ENCODE measurements around the gene ALPP. TPM values are rescaled to one million over a fixed set of nuclear protein-coding genes. Genes with fewer than 3 reads are reported as not detected.
"Not testable (repeated sequence)": the region's sequence is repeated elsewhere in the genome, so short reads cannot be mapped to it uniquely, and the experiment has no call there.

Gene ALPP
- total and polyA plus RNA-seq, 2 experiments from 2014 or later, result not detected

DNA sequence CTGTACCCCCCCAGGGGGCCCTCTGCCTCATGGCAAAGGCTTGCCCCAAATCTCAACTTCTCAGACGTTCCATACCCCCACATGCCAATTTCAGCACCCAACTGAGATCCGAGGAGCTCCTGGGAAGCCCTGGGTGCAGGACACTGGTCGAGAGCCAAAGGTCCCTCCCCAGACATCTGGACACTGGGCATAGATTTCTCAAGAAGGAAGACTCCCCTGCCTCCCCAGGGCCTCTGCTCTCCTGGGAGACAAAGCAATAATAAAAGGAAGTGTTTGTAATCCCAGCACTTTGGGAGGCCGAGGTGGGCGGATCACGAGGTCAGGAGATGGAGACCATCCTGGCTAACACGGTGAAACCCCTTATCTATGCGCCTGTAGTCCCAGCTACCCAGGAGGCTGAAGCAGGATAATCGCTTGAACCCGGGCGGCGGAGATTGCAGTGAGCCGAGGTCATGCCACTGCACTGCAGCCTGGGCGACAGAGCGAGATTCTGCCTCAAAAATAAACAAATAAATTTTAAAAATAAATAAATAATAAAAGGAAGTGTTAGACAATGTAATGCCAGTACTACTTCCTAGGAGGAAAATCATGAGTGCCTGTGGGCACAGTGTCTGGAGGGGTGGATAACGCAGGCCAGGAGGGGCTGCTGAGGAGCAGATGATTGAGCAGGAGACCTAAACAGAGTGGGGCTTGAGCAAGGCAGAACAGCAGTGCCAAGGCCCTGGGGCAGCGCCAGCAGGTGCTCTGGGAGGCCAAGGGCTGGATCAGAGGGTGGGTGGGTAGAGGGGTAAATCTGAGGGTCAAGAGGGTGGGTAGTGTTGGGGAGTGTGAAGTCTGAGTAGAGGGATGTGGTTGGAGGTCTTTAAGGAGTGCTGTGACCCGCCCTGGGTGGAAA lies 4.0 kb downstream of the ALPP start:
- H3K27me3 ChIP-seq, result peaks cover 63% of the 10 kb centered on the region
- H3K4me3 ChIP-seq, result no peak overlapping the region
- H3K27ac ChIP-seq, result no peak overlapping the region
- peaks cover 7% of the 10 kb centered on the region for H3K4me1 ChIP-seq (ENCODE audit: low read depth)
- no peaks in the 10 kb centered on the region for H3K36me3 ChIP-seq
- TF ChIP-seq CTCF (IDR thresholded peaks at IDR 0.05; ENCODE audit: low read depth, low read length), result no peak
- H3K9me3 ChIP-seq (ENCODE audit: low read depth), result no peaks in the 10 kb centered on the region
- DNase-seq (ENCODE audit: low read depth in 1 of 2, low spot score in 1 of 2), result peak in 1 of 2 donors; percentile 11

DNA sequence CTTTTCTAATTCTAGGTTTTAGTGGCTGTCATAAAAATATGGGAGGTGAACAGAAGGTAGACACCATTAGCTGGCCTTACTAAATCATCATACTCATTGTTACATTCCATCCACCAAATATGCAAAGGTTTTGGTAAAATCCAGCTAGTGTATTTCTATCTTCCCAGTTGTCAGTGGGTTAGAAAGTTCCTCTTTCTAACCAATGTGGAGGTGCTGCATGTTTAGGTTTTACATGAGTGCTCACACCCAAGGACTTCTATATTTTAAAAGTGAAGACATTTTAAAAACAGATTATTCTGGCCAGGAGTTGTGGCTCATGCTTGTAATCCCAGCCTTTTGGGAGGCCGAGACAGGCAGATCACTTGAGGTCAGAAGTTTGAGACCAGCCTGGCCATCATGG lies 5.9 kb downstream of the ALPP start:
- H3K4me3 ChIP-seq, result no peak overlapping the region
- H3K27ac ChIP-seq, result no peak overlapping the region
- H3K36me3 ChIP-seq, result no peaks in the 10 kb centered on the region
- peaks cover 78% of the 10 kb centered on the region for H3K27me3 ChIP-seq
- peaks cover 7% of the 10 kb centered on the region for H3K4me1 ChIP-seq (ENCODE audit: low read depth)
- no peaks in the 10 kb centered on the region for H3K9me3 ChIP-seq (ENCODE audit: low read depth)
- no peak for DNase-seq (ENCODE audit: low read depth in 1 of 2, low spot score in 1 of 2)
- TF ChIP-seq CTCF (IDR thresholded peaks at IDR 0.05; ENCODE audit: low read depth, low read length), result no peak

DNA sequence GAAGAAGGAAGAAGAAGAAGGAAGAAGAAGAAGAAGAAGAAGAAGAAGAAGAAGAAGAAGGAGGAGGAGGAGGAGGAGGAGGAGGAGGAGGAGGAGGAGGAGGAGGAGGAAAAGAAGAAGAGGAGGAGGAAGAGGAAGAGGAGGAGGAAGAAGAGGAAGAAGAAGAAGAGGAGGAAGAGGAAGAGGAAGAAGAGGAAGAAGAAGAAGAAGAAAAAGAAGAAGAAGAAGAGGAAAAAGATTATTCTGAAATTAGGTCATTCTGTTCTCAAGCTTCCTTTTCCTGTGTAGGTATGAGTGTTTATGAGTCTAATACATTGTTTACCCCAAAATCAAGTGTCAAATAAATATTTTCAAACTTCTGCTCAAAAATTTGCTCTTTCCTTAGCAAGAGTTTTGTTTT lies 6.5 kb downstream of the ALPP start:
- H3K36me3 ChIP-seq, result not testable (repeated sequence)
- H3K27me3 ChIP-seq, result peaks cover 84% of the 10 kb centered on the region

GRCh38 chr2:232385660-232386489 lies 7.3 kb downstream of the ALPP start:
- H3K4me1 ChIP-seq (ENCODE audit: low read depth), result peaks cover 7% of the 10 kb centered on the region
- peak overlapping the region; percentile 2 for H3K4me3 ChIP-seq
- no peak for TF ChIP-seq CTCF (IDR thresholded peaks at IDR 0.05; ENCODE audit: low read depth, low read length)
- DNase-seq (ENCODE audit: low read depth in 1 of 2, low spot score in 1 of 2), result peak; percentile 61 to 97
- no peaks in the 10 kb centered on the region for H3K9me3 ChIP-seq (ENCODE audit: low read depth)
- H3K36me3 ChIP-seq, result no peaks in the 10 kb centered on the region
- H3K27ac ChIP-seq, result no peak overlapping the region
- peaks cover 92% of the 10 kb centered on the region for H3K27me3 ChIP-seq

More for the DNA sequence above, 6.5 kb downstream of the ALPP start:
- not testable (repeated sequence) for H3K9me3 ChIP-seq (ENCODE audit: low read depth); H3K4me3 ChIP-seq; H3K4me1 ChIP-seq (ENCODE audit: low read depth); DNase-seq (ENCODE audit: low read depth in 1 of 2, low spot score in 1 of 2); H3K27ac ChIP-seq

- Histone ChIP-seq H3K36me3 (no peaks in the 10 kb centered on the region), H3K27me3 (peaks cover 98% of the 10 kb centered on the region), H3K4me3 (peak overlapping the region; percentile 2), H3K4me1 (ENCODE audit: low read depth) (peaks cover 7% of the 10 kb centered on the region), H3K27ac (no peak overlapping the region), H3K9me3 (ENCODE audit: low read depth) (no peaks in the 10 kb centered on the region)
- TF ChIP-seq CTCF (IDR thresholded peaks at IDR 0.05; ENCODE audit: low read depth, low read length), result no peak
- no peak for DNase-seq (ENCODE audit: low read depth in 1 of 2, low spot score in 1 of 2)
Measured at GRCh38 chr2:232386490-232386739, 7.9 kb downstream of the ALPP start.

Data from cardiac muscle cell (in vitro differentiated cells and primary cell).